ES-I3 (cell line): ENCODE data around the gene INHA.
A peak's percentile ranks its signal among the peaks of the same experiment; 100 is the strongest.

Source experiments
- H3K36me3 ChIP-seq: 2 replicates; pipeline ENCODE4 v1.6.1; 2013; ENCODE audit warnings: mild to moderate bottlenecking, low read length, control low read depth, moderate library complexity; ENCODE audit not compliant: insufficient read depth
- H3K4me1 ChIP-seq: 2 replicates; pipeline ENCODE4 v1.6.1; 2013; ENCODE audit warnings: mild to moderate bottlenecking, control low read depth, low read length; ENCODE audit not compliant: insufficient read depth
- H3K9ac ChIP-seq: 2 replicates; pipeline ENCODE4 v1.6.1; 2013; ENCODE audit warnings: low read depth, mild to moderate bottlenecking, low read length, moderate library complexity
- H3K9me3 ChIP-seq: 2 replicates; pipeline ENCODE4 v1.6.1; 2013; ENCODE audit warnings: mild to moderate bottlenecking, low read length, moderate library complexity; ENCODE audit not compliant: control insufficient read depth, insufficient read depth

Gene INHA

DNA sequence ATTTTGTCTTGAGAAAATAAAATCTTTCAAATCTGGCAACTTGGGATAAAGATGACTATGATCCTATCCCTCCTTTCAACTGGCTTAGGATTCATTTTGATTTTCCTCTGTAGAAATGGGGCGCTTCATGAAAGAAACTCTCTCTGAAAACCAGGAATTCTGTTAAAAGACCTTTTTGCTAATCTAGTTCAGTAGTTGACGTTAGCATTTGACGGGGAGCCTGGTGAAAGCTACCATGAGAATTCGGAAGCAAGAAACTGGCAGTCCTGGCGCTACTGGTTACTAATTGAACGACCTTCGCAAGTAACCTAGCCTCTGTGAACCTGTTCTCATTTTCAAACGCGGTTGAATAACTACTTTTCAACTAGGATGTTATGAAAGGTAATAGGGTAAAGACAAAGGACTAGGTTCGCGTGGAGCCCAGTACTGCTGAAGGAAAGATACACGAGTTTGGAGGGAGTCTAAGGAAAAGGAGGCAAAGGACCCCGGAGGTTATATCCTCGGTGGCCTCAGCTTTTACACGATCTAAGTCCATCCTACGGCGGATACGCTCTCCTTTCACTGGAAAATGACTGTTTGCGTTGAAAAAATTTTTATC lies 24.9 kb downstream of the INHA start:
- peak overlapping the region; percentile 82 for H3K9ac ChIP-seq
- peaks cover 16% of the 10 kb centered on the region for H3K4me1 ChIP-seq
- no peaks in the 10 kb centered on the region for H3K9me3 ChIP-seq
- no peaks in the 10 kb centered on the region for H3K36me3 ChIP-seq

DNA sequence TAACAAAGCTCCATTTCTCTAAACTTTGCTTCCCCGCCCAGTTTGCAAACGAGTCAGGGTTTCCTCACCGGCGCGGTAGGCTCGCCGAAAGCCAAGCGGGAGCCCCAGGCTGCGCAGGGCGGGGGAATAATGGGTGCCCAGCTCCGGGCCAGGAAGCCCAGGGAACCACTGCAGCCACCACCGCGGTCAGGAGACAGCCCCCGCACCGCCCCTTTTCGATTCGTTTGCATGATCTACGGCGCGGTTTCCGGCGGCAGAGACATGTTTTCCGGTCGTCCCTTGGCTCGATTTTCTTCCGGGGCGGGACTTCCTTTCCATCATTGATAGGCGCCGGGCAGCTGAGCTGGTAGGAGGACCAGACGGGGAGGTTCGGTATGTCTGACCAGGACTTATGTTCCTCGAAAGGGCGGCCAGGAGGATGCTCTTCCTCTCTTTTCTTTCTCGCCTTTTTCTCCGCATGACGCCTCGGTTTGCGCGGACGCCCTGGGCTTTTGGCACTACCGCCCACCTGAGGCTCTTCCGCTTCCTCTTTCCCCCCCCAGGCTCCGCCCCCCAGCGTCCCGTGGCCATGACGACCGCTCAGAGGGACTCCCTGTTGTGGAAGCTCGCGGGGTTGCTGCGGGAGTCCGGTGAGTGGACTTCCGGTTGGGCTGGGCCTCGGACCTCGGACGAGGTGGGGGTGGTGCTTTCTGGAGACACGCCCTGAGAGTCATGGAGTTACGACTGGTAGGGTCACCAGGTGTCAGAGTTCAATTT lies 25.6 kb downstream of the INHA start, which contains the start of gene STK11IP:
Gene STK11IP (plus strand): TSS at position 306 of the 756 bp plus-strand sequence. CDS start 263 bp downstream, at position 569.
- Histone ChIP-seq H3K4me1 (peaks cover 16% of the 10 kb centered on the region), H3K9ac (peak within 1 kb of the TSS; percentile 82), H3K36me3 (no peaks in the 10 kb centered on the region), H3K9me3 (no peaks in the 10 kb centered on the region)

DNA sequence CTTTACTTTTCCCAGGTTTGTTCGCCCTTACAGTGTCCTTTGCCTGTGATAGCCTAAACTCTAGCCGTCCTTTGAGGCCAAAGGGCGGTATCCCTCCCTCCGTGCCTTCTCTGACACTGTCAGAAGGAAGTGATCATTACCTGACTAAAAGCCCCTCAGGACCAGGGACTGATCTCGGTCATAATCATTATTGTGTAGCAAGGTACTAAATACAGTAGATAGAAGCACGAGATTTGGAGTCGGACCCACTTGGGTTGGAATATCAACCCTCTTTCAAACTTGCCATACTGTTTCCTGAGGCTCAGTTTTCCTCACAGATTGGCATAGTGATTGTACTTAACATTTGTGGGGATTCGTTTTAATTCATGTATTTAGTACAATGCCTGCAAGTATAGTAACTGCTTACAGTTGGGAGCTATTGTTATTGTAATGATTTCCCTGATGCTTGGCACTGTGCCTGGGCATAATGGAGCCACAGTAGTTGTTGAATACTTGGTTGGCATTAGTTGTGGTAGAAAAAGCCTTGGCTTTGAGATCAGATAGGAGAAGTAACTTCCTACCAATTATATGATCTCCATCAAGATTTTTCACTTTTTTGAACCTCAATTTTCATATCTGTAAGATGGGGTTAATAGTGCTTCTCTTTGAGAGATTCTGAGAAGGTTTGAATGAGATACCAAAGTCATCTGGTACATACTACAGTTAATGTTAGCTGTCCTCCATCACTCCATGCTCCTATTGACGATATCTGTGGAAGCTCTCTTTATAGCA lies 26.4 kb downstream of the INHA start:
- H3K36me3 ChIP-seq, result no peaks in the 10 kb centered on the region
- peak overlapping the region; percentile 82 for H3K9ac ChIP-seq
- H3K9me3 ChIP-seq, result no peaks in the 10 kb centered on the region
- H3K4me1 ChIP-seq, result peaks cover 16% of the 10 kb centered on the region

DNA sequence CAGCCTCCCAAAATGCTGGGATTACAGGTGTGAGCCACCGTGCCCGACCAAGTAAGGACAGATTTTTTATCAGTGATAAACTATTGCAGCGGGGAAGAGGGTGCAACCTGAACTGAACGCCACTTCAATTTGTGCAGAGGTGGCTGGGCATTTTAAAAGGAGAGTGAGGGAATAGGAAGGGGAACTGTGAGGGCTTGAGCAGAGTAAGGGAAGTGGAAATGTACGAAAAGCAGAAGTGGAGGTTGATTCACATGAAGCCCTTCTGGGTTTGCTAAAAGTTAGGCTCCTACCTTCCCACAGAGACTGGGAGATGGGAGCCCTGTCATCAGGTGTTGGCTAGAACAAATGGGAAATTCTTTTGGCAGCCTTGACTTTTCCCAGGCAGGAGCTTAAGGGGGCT lies 31.7 kb downstream of the INHA start:
- Histone ChIP-seq H3K9me3 (no peaks in the 10 kb centered on the region), H3K36me3 (no peaks in the 10 kb centered on the region), H3K9ac (no peak overlapping the region), H3K4me1 (no peaks in the 10 kb centered on the region; the same call in 1 of the 2 replicates)

DNA sequence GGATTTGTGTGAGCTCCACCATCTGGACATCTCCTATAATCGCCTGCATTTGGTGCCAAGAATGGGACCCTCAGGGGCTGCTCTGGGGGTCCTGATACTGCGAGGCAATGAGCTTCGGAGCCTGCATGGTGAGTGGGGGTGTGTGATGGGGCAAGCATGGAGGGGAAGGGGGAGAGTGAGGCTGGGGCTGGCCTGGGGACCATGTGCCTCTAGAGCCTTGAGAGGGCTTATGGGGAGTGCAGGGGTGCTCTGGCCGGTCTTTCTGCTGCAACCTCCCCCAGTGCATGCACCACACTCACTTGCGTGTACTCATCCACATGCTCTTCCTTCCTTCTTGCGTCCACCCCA lies 33.5 kb downstream of the INHA start:
- H3K36me3 ChIP-seq, result no peaks in the 10 kb centered on the region; the same call in 1 of the 2 replicates
- H3K9me3 ChIP-seq, result no peaks in the 10 kb centered on the region
- H3K4me1 ChIP-seq, result no peaks in the 10 kb centered on the region; the same call in 1 of the 2 replicates
- no peak overlapping the region for H3K9ac ChIP-seq

DNA sequence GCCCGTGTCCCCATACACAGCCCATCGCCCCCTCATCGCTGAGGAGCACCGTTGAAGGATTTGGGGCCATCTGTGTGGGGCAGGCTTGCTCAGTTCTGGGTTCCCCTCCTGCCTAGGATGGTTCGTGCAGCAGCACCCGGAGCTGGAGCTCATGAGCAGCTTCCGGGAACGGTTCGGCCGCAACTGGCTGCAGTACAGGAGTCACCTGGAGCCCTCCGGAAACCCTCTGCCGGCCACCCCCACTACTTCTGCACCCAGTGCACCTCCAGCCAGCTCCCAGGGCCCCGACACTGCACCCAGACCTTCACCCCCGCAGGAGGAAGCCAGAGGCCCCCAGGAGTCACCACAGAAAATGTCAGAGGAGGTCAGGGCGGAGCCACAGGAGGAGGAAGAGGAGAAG lies 35.8 kb downstream of the INHA start:
- no peaks in the 10 kb centered on the region; the same call in 1 of the 2 replicates for H3K36me3 ChIP-seq
- H3K9me3 ChIP-seq, result no peaks in the 10 kb centered on the region
- H3K4me1 ChIP-seq, result no peaks in the 10 kb centered on the region; the same call in 1 of the 2 replicates
- no peak overlapping the region for H3K9ac ChIP-seq

DNA sequence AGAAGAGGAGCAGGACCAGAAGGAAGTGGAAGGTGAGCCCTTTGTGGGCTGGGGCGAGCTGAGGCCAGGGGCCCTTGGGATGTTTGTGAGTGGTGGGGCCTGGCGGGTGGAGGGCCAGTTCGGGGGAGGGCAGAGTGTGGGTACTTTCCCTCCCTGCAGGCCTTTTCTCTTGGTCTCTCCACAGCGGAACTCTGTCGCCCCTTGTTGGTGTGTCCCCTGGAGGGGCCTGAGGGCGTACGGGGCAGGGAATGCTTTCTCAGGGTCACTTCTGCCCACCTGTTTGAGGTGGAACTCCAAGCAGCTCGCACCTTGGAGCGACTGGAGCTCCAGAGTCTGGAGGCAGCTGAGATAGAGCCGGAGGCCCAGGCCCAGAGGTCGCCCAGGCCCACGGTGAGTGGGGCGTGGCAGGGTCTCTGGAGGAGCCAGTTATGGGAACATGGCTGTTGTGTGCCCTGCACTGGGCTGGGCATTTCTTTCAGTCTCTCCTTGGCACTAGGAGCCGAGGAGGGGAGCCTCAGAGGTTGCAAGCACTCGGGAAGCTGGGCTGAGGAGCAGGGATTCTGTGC lies 36.4 kb downstream of the INHA start:
- Histone ChIP-seq H3K4me1 (no peaks in the 10 kb centered on the region; the same call in 1 of the 2 replicates), H3K9ac (no peak overlapping the region), H3K36me3 (no peaks in the 10 kb centered on the region; the same call in 1 of the 2 replicates), H3K9me3 (no peaks in the 10 kb centered on the region)

DNA sequence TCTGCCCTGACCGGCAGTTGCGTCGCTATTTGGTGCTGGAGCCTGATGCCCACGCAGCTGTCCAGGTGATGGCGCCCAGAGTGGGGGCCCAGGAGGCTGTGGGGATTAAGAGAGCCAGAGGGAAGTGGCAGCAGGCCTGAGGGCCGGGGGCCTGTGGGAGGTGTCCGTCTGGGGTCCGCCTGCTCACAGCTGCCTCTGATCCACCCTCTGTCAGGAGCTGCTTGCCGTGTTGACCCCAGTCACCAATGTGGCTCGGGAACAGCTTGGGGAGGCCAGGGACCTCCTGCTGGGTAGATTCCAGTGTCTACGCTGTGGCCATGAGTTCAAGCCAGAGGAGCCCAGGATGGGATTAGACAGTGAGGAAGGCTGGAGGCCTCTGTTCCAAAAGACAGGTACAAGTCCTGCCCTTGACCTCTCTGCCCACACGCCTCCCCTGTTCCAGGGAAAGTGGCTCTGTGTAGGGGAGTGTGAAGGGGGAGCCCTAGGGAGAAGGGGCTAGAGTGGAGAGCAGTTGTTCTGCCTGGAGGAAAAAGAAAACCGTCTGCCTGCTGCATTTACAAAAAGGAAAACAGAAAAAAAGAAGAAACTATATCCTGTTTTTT lies 37.1 kb downstream of the INHA start:
- Histone ChIP-seq H3K9ac (no peak overlapping the region), H3K9me3 (no peaks in the 10 kb centered on the region), H3K36me3 (no peaks in the 10 kb centered on the region; the same call in 1 of the 2 replicates), H3K4me1 (no peaks in the 10 kb centered on the region; the same call in 1 of the 2 replicates)

DNA sequence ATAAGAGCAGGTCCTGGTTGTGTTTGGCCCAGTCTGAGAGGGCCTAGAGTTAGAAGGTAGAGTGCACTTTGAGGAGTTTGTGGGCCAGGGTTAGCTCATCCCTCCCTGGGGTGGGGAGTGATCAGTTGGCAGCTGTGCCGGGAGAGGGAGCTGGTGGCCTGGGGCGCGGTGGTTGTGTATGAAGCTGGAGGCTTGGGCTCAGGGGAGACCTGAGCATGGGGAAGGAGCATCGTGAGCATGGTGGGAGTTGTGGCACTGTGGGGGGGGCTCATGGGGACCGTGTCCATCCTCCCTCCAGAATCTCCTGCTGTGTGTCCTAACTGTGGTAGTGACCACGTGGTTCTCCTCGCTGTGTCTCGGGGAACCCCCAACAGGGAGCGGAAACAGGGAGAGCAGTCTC lies 39.2 kb downstream of the INHA start:
- H3K4me1 ChIP-seq, result no peaks in the 10 kb centered on the region; the same call in 1 of the 2 replicates
- H3K36me3 ChIP-seq, result no peaks in the 10 kb centered on the region; the same call in 1 of the 2 replicates
- H3K9me3 ChIP-seq, result no peaks in the 10 kb centered on the region
- no peak overlapping the region for H3K9ac ChIP-seq

DNA sequence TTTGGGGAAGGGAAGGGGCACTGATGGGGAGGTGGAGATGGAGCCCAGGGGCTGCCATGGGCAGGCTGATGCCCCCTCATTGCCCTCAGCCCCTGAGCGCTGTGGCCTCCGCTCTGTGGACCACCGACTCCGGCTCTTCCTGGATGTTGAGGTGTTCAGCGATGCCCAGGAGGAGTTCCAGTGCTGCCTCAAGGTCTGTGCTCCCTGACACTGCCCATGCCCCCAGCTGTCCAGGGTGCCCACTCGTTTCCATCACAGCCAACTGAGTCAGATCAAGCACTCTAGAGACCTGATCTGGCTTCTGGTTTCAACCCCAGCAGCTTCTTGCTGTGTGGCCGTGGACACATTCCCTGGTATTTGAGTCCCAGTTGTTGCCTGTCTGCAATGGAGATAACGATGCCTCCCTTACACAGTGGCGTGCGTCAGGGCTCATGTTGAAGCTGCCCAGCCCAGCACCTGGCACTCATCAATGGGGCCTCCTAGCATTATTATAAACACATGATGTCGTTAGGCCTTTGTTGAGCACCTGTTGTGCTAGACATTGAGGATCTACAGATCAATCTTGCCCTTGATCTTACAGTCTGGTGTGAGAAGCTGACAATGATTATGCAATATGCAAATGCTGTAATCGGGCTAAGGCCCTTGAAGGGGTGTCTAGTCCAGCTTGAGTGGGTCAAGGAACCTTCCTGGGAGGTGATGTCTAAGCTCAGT lies 39.9 kb downstream of the INHA start:
- no peaks in the 10 kb centered on the region; the same call in 1 of the 2 replicates for H3K4me1 ChIP-seq
- H3K9me3 ChIP-seq, result no peaks in the 10 kb centered on the region
- H3K9ac ChIP-seq, result no peak overlapping the region
- H3K36me3 ChIP-seq, result no peaks in the 10 kb centered on the region; the same call in 1 of the 2 replicates

DNA sequence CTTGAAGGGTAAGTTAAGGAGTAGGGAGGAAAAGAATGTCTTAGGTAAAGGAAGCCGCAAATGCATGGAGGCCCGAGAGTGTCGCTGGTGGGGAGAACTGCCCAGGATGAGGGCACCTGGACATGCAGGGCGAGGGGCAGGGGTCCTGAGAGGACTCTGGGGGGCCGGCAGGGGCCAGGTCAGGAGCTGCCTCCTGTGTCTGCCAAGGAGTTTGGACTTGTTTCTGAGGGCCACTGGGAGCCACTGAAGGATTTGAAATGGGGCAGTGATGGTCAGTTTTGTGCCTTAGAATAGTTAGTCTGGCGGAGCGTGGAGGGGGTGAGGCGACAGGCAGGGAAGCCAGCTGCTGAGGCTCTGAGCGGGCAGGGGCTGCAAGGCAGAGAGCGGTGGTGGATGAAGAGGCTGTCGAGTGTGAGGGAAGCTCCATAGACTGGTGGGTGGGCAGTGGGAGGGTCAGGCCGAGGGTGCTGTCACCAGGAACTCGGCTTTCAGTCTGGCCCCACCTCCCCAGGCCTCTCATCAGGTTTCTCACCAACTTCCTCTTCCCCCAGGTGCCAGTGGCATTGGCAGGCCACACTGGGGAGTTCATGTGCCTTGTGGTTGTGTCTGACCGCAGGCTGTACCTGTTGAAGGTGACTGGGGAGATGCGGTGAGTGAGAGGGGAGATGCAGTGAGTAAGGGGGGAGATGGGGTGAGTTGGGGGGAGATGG lies 40.6 kb downstream of the INHA start:
- Histone ChIP-seq H3K9ac (no peak overlapping the region), H3K9me3 (no peaks in the 10 kb centered on the region), H3K36me3 (no peaks in the 10 kb centered on the region; the same call in 1 of the 2 replicates), H3K4me1 (no peaks in the 10 kb centered on the region; the same call in 1 of the 2 replicates)

DNA sequence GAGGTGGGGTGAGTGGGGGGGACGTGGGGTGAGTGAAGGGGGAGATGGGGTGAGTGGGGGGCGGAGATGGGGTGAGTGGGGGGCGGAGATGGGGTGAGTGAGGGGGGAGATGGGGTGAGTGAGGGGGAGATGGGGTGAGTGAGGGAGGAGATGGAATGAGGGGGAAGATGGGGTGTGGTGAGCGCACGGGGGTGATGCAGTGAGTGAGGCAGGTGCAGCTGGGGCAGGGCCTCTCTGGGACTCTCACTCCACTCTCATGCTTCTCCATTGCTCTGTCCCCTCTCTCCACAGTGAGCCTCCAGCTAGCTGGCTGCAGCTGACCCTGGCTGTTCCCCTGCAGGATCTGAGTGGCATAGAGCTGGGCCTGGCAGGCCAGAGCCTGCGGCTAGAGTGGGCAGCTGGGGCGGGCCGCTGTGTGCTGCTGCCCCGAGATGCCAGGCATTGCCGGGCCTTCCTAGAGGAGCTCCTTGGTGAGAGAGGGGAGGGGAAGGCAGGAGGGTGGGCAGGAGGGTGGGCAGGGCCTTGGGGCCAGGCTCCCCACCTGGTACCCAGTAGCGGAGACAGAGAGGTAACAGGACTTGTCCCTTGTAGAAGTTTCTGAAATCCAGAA lies 41.5 kb downstream of the INHA start:
- H3K9me3 ChIP-seq, result no peaks in the 10 kb centered on the region
- no peaks in the 10 kb centered on the region; the same call in 1 of the 2 replicates for H3K4me1 ChIP-seq
- no peak overlapping the region for H3K9ac ChIP-seq
- no peaks in the 10 kb centered on the region; the same call in 1 of the 2 replicates for H3K36me3 ChIP-seq
